ENCODE results near the gene CCIN. TPM values are rescaled to one million over a fixed set of nuclear protein-coding genes. Genes with fewer than 3 reads are reported as not detected.

CCIN gene
- polyA plus RNA-seq, 2 of the 4 experiments (the other 2 are of a cell fraction): not detected

DNA sequence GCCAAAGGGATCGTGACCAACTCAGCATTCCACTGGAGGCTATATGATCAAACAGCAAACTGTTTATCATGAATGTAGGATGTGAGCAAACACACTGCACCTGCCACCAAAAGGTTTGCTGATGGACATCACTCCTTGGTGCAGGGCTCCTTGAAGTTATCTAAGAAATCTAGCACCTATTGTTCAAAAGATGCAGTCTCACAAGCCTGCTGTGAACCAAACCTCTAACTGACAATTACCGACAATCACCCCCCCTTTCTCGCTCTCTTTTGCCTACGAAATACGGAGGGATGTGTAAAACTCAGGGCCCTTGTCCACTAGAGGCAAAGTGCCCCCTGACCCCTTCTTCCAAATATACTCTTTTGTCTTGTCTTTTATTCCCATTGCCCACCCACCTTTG lies 19.0 kb downstream of the CCIN start:
- no peak for TF ChIP-seq RCOR1 (IDR thresholded peaks at IDR 0.05; ENCODE audit: low read depth, low read length)
- no peak for TF ChIP-seq FOSB (CRISPR knock-in tag; IDR thresholded peaks at IDR 0.05)
- TF ChIP-seq, protein P1, sequence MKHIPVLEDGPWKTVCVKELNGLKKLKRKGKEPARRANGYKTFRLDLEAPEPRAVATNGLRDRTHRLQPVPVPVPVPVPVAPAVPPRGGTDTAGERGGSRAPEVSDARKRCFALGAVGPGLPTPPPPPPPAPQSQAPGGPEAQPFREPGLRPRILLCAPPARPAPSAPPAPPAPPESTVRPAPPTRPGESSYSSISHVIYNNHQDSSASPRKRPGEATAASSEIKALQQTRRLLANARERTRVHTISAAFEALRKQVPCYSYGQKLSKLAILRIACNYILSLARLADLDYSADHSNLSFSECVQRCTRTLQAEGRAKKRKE (CRISPR knock-in tag; IDR thresholded peaks at IDR 0.05; ENCODE audit: low read depth): no peak
- no peak for TF ChIP-seq NR3C1 (IDR thresholded peaks at IDR 0.05)
- no peak for TF ChIP-seq EHF (CRISPR knock-in tag; IDR thresholded peaks at IDR 0.05)
- no peak for TF ChIP-seq TP53 (CRISPR knock-in tag; IDR thresholded peaks at IDR 0.05)
- no peak for TF ChIP-seq CEBPB (IDR thresholded peaks at IDR 0.05)
- no peak overlapping the region for H3K4me3 ChIP-seq
- CTCF ChIA-PET: interaction anchor here (1.4 to 6.6 kb wide), 6 partner anchors 15 to 164 kb away, joined by 5 to 61 read pairs (median 14); partner anchors contain the start of gene CCIN
- POLR2A ChIA-PET: no interaction called here
- FAIRE-seq (no peak), ATAC-seq (no peak), DNase-seq (ENCODE audit: low read depth in 1 of 2, low spot score in 1 of 2) (no peak)
- WGBS (ENCODE audit: missing lambda C conversion rate): 91% methylated on average over 5 of the region's 5 CpGs
- H3K27ac ChIP-seq: no peak overlapping the region
- peaks cover 21% of the 10 kb centered on the region for H3K4me1 ChIP-seq
- no peak overlapping the region for H3K4me2 ChIP-seq
- H3K9me3 ChIP-seq: no peaks in the 10 kb centered on the region

DNA sequence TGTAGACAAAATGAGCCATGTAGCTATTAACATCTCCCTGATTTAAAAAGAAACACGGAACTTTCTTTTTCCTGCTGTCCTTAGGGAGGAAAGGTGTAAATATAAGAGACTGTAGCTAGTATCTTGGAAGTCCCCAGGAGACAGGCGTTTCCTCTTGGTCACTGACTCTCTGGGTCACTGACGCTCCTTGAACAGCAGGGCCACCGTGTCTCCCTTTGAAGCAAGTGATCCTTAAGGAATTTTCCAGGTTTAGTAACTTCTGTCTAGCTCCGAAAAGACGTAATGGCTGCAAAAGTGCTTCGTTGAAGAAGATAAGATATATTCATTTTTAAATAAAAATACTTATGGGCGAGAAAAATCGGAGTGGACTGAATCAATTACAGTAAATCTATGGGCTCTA lies 20.8 kb downstream of the CCIN start:
- DNase-seq (ENCODE audit: low read depth in 1 of 2, low spot score in 1 of 2) (peak; percentile 28 to 56), ATAC-seq (no peak), FAIRE-seq (no peak)
- Histone ChIP-seq H3K4me3 (peak overlapping the region; percentile 87), H3K4me2 (peak overlapping the region; percentile 94), H3K9me3 (no peaks in the 10 kb centered on the region), H3K27ac (peak overlapping the region; percentile 83 to 96), H3K4me1 (peaks cover 28% of the 10 kb centered on the region)
- POLR2A ChIA-PET: interaction anchor here (0.6 to 2.1 kb wide), 41 partner anchors 8 to 427 kb away, joined by 3 to 30 read pairs (median 4); partner anchors contain the start of genes CCIN, GLIPR2, GNE and RECK
- 9% methylated on average over 9 of the region's 9 CpGs for WGBS (ENCODE audit: missing lambda C conversion rate)
- no peak for TF ChIP-seq NR3C1 (IDR thresholded peaks at IDR 0.05)
- TF ChIP-seq, protein P2, sequence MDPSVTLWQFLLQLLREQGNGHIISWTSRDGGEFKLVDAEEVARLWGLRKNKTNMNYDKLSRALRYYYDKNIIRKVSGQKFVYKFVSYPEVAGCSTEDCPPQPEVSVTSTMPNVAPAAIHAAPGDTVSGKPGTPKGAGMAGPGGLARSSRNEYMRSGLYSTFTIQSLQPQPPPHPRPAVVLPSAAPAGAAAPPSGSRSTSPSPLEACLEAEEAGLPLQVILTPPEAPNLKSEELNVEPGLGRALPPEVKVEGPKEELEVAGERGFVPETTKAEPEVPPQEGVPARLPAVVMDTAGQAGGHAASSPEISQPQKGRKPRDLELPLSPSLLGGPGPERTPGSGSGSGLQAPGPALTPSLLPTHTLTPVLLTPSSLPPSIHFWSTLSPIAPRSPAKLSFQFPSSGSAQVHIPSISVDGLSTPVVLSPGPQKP (IDR thresholded peaks at IDR 0.05; ENCODE audit: low read depth, low read length): no peak
- TF ChIP-seq GATA3 (IDR thresholded peaks at IDR 0.05; ENCODE audit: borderline replicate concordance): no peak
- no peak for TF ChIP-seq FOXS1 (CRISPR knock-in tag; IDR thresholded peaks at IDR 0.05)
- no peak for TF ChIP-seq HEYL (CRISPR knock-in tag; IDR thresholded peaks at IDR 0.05)
- TF ChIP-seq POLR2A (IDR thresholded peaks at IDR 0.05; ENCODE audit: low read length): no peak
- TF ChIP-seq SREBF2 (IDR thresholded peaks at IDR 0.05): no peak
- TF ChIP-seq EHF (CRISPR knock-in tag; IDR thresholded peaks at IDR 0.05): no peak
- no peak for TF ChIP-seq ZC3H11A (IDR thresholded peaks at IDR 0.05)
- TF ChIP-seq HOXB13 (CRISPR knock-in tag; IDR thresholded peaks at IDR 0.05; ENCODE audit: low read depth): no peak
- CTCF ChIA-PET: interaction anchor here (0.7 to 6.6 kb wide), 27 partner anchors 8 to 279 kb away, joined by 3 to 61 read pairs (median 4); partner anchors contain the start of gene CCIN

DNA sequence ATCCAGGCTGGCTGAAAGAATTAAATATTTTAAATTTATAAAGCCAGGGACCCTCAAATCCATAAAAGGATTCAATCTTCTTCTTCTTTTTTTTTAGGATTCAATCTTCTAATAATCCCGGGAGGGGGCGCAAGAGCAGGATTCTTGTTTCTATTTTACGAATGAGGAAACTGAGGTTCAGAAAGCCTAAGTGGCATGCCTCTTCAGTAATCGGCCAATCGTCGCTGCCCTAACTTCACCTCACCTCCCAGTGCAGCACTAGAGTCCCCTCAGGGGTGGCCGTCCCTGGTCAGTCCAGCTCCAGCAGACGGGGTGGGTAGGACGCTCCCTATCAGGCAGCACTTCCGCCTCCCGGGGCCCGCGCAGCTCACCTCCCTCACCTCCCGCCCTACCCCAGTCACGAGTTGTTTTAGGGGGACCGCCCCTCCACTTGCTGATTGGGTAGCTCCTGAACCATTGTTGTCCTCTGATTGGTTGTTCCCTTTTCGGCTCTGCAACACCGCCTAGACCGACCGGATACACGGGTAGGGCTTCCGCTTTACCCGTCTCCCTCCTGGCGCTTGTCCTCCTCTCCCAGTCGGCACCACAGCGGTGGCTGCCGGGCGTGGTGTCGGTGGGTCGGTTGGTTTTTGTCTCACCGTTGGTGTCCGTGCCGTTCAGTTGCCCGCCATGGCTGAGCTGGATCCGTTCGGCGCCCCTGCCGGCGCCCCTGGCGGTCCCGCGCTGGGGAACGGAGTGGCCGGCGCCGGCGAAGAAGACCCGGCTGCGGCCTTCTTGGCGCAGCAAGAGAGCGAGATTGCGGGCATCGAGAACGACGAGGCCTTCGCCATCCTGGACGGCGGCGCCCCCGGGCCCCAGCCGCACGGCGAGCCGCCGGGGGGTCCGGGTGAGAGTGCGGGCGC lies 21.5 kb downstream of the CCIN start, which contains the start of gene CLTA:
Gene CLTA, plus strand, starts transcription at position 534 of the 902 bp plus-strand sequence. Its CDS starts 136 bp downstream, at position 670.
- WGBS (ENCODE audit: missing lambda C conversion rate): 2% methylated on average over 18 of the region's 68 CpGs
- peak; percentile 98 to 99 for ATAC-seq
- peak within 1 kb of the TSS; percentile 87 for H3K4me3 ChIP-seq
- TF ChIP-seq KDM5A (IDR thresholded peaks at IDR 0.05) (no peak), CBX2 (IDR thresholded peaks at IDR 0.05; ENCODE audit: borderline replicate concordance, low read depth) (no peak), FOSL2 (IDR thresholded peaks at IDR 0.05) (no peak), FOSL2 (CRISPR knock-in tag; IDR thresholded peaks at IDR 0.05) (no peak), POLR2A (IDR thresholded peaks at IDR 0.05; ENCODE audit: low read length) (peak; percentile 93), EHMT2 (IDR thresholded peaks at IDR 0.05; ENCODE audit: low read depth) (no peak), CEBPB (IDR thresholded peaks at IDR 0.05) (no peak), MAFK (IDR thresholded peaks at IDR 0.05; ENCODE audit: partially characterized antibody) (no peak), RNF2 (IDR thresholded peaks at IDR 0.05; ENCODE audit: borderline replicate concordance, low read depth) (no peak), EP300 (IDR thresholded peaks at IDR 0.05) (no peak), TFCP2L1 (CRISPR knock-in tag; IDR thresholded peaks at IDR 0.05) (0 out of 2 replicates have a peak, but pooled peaks have one; percentile 66), HOXA7 (CRISPR knock-in tag; IDR thresholded peaks at IDR 0.05) (peak; percentile 54; the same call in 1 of the 2 replicates)
- TF ChIP-seq, protein P3, sequence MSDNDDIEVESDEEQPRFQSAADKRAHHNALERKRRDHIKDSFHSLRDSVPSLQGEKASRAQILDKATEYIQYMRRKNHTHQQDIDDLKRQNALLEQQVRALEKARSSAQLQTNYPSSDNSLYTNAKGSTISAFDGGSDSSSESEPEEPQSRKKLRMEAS (IDR thresholded peaks at IDR 0.05): peak; percentile 72
- TF ChIP-seq, protein P4, sequence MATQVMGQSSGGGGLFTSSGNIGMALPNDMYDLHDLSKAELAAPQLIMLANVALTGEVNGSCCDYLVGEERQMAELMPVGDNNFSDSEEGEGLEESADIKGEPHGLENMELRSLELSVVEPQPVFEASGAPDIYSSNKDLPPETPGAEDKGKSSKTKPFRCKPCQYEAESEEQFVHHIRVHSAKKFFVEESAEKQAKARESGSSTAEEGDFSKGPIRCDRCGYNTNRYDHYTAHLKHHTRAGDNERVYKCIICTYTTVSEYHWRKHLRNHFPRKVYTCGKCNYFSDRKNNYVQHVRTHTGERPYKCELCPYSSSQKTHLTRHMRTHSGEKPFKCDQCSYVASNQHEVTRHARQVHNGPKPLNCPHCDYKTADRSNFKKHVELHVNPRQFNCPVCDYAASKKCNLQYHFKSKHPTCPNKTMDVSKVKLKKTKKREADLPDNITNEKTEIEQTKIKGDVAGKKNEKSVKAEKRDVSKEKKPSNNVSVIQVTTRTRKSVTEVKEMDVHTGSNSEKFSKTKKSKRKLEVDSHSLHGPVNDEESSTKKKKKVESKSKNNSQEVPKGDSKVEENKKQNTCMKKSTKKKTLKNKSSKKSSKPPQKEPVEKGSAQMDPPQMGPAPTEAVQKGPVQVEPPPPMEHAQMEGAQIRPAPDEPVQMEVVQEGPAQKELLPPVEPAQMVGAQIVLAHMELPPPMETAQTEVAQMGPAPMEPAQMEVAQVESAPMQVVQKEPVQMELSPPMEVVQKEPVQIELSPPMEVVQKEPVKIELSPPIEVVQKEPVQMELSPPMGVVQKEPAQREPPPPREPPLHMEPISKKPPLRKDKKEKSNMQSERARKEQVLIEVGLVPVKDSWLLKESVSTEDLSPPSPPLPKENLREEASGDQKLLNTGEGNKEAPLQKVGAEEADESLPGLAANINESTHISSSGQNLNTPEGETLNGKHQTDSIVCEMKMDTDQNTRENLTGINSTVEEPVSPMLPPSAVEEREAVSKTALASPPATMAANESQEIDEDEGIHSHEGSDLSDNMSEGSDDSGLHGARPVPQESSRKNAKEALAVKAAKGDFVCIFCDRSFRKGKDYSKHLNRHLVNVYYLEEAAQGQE (IDR thresholded peaks at IDR 0.05): no peak

More for the DNA sequence above, 21.5 kb downstream of the CCIN start, which contains the start of gene CLTA:
- ChIA-PET POLR2A (interaction anchor here (0.6 to 2.1 kb wide), 42 partner anchors 9 to 843 kb away, joined by 3 to 30 read pairs (median 4); partner anchors contain the start of genes CCIN, GNE, RECK and RNF38), CTCF (interaction anchor here (0.7 to 6.6 kb wide), 29 partner anchors 9 to 280 kb away, joined by 3 to 61 read pairs (median 5); partner anchors contain the start of gene CCIN)
- Histone ChIP-seq H3K4me1 (peaks cover 28% of the 10 kb centered on the region), H3K4me2 (peak within 1 kb of the TSS; percentile 97), H3K27ac (peak within 1 kb of the TSS; percentile 89 to 96), H3K9me3 (no peaks in the 10 kb centered on the region)
- FAIRE-seq: no peak
- peak; percentile 99 for DNase-seq (ENCODE audit: low read depth in 1 of 2, low spot score in 1 of 2)
